HG03066 (cell line): Measurements from ENCODE around the gene STOX2.
"Not testable (repeated sequence)": the region's sequence is repeated elsewhere in the genome, so short reads cannot be mapped to it uniquely, and the experiment has no call there.

ENCODE experiments used
- ATAC-seq: cut with Tn5 transposase; IDR thresholded peaks from one replicate; pipeline ENCODE4 v1.9.1; 2021; ENCODE audit warnings: low read depth; ENCODE audit not compliant: unreplicated experiment

STOX2 gene

DNA sequence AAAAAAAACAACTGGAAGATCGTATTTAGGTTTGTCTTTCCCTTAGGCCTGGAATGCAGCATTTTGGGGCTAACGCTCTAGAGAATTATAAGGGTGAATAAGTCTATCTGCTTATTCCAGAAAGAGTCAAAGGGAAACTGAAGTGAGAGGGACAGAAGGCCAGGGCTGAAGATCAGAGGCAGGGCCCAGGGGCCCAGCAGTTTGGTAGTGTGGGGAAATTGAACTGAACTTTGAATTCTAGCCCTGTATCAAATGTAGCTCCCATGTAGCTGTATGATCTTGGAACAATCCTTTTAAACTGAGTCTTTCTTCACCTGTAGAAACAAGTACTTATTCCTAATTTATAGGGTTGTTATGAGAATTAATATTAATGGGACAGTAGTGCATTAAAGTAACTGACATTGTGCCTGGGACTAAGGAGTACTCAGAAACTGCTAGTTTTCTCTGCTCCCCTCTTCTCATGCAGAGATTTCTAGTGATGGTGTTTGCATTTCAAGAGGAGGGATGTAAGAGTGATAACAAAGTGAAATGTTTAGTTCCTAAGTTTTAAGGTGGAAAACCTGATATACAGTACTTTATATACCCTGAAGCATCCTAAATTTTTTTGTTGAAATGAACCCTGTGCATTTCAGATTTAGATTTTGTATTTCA, 30.4 kb downstream of the STOX2 start:
- no peak for ATAC-seq

DNA sequence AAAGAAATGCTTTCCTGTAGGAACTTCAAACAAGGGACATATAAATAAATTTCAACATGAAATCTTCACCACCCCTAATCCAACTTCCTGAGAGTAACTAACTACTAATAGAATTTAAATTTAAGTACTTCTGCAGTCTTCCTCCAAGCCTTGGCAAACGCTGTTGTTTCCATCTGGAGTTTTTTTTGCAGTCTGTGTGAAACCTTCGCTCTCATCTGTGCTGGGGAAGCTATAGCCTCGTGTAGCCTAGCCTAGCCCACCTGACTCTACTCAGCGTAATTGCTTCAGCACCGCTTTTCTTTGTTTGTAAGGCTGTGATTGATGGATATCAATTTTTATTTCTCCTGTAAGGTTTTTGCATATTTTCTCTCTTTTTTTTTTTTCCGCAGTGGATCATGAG, 30.9 kb downstream of the STOX2 start:
- no peak for ATAC-seq

DNA sequence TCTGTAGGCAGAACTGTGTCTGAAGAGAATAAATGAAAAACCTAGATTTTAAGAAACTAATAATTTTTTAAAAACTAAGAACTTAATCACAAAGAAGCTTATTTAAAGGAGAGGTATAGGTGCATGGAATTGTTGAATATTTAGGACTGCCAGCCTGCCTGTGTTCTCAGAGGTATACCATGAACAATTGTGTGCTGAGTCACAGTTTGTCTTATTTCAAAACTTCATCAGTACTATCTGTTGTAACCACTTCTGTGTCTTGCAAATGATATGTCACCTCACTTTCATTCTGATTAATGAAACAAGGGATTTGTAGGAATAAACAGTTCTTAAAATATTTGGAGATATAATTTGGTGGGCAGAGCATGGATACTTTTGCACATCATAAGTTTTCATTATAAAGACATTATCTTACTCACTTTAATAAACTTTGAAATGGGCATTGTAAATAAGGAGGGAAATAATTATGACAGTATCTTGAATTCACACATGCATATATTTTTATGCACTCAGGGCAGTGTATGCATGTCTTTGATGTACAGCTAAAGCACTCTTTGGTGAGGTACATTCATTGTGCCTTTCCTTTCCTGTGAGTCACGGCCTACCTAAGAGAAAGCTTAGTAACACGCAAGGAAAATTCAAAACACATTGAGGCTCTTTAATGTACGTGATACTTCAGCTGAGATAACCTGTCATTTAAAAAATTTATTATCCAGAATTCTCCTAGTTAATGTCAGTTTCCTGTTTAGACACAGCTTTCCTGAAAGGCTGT, 31.7 kb downstream of the STOX2 start:
- no peak for ATAC-seq

DNA sequence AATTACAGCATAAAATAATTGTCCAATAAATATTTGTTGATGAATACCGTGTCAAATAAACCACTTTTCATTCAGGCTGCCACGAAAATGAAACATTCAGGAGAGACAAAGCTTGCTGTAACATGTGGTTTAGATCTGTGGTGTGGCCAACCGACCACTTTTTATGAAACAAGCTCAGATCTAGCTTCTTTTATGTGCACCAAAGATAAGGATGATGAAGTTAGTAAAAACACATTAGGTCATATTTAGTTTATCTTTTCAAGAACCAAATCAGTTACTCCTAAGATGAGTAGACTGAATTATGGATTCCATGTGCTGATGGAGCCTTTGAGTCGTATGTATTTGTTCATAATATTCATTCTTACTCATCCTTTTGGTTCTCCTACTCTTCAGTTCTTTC, 35.8 kb downstream of the STOX2 start:
- ATAC-seq: no peak

DNA sequence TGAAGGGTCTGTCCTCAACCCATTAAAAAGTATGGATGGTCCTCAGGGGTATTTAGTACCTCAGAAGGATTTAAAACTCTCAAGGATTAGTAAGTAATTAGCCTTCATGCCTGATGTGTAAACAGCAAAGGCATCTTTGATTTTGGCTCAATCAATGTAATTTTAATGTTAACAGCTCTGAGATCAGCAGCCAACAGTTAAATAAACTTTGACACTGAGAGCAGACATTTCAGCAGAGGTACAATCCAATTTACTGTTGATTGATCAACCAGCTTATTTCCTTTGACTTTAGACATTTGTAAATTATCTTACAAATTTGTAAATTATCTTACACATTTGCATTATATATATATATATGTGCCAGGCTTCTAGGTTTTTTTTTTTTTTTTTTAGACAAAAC, 36.9 kb downstream of the STOX2 start:
- no peak for ATAC-seq

DNA sequence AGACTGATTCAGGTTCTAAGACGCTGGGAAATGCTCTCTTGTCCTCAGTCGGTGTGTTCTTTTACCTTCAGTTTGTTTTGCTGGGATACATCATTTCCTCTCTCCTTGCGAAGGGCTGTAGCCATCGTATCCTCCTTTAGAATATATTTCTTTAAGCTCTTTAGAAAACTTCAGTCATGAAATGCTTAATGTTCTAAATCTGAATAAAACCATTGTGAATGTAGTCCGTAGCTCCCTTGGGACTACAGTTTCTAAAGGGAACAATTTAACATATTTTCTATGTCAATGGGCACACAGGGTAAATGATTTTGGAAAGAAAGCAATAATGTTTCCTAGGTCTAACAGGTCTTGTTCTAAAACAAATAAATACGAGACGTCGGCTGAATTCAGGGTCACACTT, 40.6 kb downstream of the STOX2 start:
- no peak for ATAC-seq

DNA sequence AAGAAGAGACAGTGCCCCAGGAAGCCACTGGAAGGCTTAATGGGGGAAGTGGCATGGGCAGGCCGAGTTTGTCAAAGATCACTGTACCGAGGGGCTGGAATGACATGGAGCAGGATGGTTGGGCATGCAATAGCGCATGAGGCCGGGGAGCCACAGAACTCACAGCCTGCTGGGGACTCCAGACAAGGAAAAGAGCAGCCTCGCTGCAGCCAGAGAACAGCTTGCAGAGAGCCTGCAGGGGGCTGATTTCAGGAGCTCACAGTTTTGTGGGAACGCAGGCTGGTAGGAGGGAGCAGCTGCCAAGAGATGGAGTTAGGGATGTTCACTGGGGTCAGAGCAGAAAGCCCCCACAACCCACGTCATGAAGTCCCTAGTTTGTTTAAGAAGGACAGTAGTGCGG, 45.4 kb downstream of the STOX2 start:
- no peak for ATAC-seq

DNA sequence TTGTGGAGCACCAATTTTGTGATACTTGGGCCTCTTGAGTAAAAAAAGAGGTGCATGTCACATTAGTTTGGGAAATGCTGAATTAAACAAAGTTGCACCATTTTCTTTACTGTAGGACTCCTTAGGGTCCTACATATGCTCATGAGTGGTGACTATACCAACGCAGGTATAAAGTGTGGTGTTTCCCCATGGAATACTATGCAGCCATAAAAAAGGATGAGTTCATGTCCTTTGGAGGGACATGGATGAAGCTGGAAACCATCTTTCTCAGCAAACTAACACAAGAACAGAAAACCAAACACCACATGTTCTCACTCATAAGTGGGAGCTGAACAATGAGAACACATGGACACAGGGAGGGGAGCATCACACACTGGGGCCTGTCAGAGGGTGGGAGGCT, 47.5 kb downstream of the STOX2 start:
- ATAC-seq: not testable (repeated sequence)

DNA sequence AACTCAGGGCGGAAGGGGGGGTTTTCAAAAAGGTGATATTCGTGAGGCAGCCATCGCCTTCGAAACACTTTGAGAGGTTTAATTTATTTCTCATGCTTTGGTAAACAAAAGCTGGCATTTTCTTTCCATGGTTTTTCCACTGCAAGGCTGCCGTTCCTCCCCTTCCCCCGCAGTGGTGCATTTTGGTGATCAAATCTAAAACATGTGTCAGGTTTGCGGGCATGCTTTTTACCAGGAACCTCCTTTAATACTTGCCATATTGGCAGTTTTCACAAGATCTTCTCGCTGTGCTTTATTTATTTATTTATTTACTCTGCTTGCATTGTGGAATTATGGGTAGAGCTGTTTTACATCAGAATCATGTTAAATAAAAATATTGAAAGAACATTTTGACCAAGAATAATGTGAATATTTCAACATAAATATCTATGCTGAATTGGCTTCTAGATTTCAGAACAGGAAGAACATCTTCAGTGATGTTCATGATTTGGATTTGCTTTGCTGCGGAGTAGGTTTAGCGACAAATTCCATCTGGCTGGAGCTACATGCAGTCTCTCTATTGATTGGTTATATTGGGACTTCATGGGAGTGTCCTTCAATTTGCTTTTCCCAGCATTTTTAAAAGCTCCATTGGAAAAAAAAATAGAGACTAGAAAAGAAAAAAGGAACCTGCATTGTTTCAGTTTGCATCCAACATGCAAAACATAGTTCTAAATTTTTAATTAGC, 54.4 kb downstream of the STOX2 start:
- ATAC-seq: no peak

DNA sequence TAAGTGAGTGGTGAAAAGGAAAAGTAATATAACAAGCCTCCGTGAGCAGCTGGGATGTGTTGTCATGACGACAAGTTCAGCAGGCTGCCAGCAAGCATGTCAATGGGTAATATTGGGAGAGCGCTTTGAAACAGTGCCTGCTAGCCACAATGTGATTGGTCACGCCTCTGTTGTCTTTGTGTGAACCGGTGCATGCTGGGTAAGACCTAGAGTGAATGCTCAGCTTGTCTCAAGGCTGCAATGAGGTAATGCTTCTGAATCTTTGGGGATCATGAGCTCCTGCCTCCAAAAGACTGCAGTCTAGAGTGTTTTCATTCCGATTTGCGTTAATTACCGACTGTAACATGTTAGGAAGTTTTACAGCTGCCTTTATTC, 54.9 kb downstream of the STOX2 start:
- ATAC-seq: no peak

DNA sequence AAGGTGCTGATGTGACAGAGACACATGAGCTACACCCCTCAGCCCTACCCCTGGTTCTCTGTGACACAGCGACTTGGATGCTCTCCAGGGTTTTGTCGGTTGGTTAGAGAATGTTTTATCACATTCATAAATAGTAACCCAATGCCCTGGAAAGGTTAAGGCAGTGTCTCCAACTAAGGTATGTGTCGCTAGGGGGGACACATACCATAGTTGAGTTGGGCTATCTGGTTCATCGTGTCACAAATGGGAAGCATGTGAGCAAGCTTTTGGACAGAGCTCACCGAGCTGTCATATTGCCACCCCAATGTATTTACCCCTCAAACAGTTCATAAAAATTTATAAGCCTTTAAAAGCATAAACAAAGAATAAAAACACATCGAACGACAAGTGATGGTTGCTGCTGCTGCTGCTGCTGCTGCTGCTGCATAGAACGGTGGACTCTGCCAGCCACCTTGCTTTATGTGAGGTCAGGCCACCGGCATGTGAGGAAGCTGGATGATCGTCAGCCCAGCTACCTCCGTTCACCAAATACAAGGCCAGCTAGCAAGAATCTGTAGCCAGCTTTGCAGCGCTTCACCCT, 55.9 kb downstream of the STOX2 start:
- no peak for ATAC-seq

DNA sequence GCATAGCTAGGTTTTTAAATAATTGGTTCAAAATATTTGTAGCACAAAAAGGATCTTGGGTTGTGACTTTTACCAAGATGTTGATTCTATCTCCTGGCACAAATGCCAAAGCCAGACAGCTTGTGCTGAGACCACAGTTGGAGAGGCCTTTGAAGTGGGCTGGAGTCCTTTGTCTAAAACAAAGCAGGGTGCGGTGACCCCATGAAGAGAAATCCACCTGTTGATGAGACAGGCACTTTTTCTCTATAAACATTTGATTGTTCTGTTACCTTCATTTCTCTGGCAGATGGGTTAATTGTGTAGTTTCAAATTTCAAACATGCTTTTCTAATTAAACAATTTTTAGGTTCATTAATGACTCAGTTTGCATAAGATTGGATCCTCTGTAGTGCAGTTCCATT, 56.7 kb downstream of the STOX2 start:
- no peak for ATAC-seq

DNA sequence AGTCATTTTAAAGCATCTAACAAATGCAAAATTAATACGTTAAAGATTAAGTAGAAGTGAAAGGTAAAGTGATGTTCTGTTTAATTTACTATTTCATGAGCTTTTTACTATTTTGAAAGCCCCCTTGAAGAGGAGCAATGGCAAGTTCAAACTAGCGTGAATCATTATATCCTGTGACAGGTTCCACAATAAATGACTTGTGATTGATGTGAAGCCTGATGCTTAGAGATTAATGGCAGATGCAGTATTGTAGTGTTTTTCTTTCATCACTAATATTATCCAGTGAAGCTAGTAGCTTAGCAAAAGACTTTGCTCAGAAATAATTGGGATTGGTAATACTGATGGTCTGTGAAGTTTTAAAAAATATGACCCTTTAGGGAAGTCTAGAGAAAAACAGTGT, 57.3 kb downstream of the STOX2 start:
- no peak for ATAC-seq

DNA sequence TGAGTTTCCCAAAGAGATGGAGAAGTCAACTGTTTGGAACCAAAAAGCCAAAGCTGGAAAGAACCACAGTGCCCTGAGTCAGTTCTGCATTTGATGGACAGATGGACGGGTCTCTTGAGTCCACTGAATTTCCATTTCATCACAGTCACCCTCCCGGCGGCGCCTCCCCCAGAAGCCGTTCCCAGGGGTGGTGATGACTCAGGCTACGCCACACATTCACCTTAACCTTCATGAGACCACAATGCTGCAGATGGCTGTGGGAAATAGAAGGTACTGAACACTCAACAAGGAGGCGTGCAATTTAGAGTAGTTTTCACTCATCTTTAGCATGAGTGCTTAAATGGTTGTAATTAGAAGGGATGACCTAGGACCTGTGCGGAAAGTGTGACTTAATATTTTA, 61.3 kb downstream of the STOX2 start:
- no peak for ATAC-seq

DNA sequence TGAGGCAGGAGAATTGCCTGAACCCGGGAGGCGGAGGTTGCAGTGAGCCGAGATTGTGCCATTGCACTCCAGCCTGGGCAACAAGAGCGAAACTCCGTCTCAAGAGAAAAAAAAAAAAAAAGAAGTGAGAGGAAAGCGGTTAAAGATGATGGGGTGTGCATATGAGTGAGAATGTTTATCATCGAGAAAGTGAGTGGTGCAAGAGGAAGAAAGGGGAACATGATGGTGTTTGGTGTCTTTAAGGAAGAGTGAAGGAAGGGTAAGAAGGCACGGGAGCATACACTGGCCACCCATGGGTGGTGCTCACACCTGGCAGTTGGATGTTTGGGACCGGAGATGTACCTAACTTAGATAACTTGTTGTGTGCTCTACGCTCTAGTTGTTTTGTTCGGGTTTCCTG, 62.2 kb downstream of the STOX2 start:
- ATAC-seq: no peak

DNA sequence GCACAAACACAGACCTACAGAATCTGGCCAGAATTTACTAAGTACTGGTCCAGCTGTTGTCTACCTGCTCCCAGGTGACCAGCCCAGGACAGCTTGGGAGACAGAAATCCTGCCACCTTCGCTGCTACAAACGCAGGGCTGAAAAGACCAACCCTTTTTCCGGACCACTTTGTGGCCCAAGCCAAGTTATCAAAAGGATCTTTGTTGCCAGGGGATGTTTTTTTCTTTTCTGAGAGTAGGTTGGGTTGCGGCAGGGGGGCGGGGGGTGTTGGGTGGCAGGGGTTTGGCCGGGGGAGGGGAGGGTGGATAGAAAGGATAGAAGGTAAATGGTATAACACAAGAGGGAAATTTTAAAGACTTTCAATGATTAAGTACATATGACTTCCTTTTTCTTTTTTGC, 63.4 kb downstream of the STOX2 start:
- no peak for ATAC-seq

DNA sequence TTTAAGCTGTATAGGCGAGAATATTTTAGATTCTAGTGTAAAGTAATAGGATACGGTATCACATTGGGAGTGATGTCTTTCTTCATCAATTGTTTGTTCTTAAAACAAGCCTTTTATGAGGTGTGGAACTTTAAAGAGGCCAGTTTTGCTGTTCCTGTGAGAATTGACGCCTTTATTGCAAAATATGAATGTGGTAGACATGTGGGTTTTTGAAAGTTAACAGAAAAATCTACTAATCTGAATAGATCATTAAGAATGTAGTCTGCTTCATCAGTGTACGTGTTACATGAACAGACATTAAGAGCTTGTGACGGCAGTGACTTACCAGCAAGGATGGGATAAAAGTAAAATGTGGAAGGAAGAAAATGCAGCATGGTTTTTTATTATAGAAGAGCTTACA, 63.8 kb downstream of the STOX2 start:
- no peak for ATAC-seq

DNA sequence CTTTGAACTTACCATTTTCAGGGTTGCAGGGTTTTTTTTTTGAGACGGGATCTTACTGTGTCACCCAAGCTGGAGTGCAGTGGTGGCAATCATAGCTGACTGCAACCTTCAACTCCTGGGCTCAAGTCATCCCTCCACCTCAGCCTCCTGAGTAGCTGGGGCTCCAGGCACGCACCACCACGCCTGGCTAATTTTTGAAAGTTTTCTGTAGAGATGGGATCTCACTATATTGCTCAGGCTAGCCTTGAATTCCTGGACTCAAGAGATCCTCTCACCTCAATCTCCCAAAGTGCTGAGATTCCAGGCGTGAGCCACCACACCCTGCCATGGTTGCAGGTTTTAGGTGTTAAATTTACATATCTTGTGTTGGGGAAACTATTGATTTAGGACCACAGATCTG, 64.5 kb downstream of the STOX2 start:
- ATAC-seq: no peak

DNA sequence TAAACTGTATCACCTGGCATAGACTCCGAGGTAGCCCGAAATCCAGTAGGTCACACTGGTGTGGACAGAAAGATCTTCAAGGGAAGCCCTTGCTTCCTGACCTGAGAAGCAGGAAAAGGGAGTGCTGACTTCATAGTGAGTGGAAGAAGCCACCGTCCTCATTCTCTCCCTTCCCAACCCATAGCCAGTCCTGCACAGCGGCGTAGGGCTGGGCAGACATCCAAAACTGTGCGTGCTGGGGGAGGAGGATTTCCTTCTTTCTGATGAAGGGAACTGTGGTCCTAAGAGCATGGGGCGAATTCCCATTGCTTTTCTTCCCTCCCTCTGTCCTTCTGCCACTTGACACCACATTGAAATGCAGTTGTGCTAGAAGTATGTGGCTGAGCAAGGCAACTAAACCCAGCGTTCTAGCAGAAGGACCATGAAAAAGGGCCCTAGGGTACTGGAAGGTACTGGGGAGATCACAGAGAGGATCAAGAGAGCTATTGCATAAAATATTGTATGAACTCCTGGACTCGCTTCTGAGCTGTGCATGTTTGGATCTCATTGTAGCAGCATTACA, 66.9 kb downstream of the STOX2 start:
- no peak for ATAC-seq

DNA sequence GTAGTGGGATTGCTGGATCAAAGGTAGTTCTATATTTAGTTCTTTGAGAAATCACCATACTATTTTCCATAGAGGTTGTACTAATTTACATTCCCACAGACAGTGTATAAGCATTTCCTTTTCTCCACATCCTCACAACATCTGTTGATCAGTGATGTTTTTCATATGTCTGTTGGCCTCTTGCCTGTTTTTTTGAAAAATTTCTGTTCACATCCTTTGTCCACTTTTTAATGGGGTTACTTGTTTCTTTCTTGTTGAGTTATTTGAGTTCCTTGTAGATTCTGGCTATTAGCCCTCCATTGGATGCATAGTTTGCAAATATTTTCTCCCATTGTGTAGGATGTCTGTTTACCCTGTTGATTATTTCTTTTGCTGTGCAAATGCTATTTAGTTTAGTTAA, 72.6 kb downstream of the STOX2 start:
- ATAC-seq: no peak

DNA sequence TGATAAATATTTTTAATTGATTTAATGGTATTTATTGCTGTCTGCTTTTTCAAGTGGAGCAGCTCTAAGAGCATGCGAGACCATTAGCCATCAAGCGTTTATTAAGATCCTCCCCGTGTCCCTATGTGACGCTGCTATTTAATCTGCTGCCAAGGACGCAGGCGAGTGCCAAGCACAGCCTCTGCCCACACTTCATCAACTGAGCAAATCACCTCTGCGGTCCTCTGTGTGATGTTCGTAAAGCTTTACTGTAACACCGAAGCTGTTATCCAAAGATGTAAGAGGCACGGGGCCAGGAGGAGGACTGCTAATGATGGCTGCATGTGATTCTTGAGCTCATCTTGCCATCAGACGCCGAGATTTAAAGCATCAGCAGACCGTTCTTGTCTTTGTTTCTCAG, 79.5 kb downstream of the STOX2 start:
- ATAC-seq: no peak
